Fibroblast of lung (primary cell): ENCODE data around the gene RAB43. TPM values are rescaled to one million over a fixed set of nuclear protein-coding genes. Genes with fewer than 3 reads are reported as not detected.
"Not testable (repeated sequence)": the region's sequence is repeated elsewhere in the genome, so short reads cannot be mapped to it uniquely, and the experiment has no call there.

Experiments
- DNase-seq, 2 donors: peaks; one replicate each; pipeline versions ENCODE4 v3.0.0 to v3.0.0-alpha.2; 2010; ENCODE audit warnings: low read depth in 2 of 2
- H2AFZ ChIP-seq: 2 replicates; pipeline ENCODE4 v1.5.1; 2012; ENCODE audit warnings: low read length, control low read depth, inconsistent platforms
- H3K27ac ChIP-seq: 2 replicates; pipeline ENCODE4 v1.5.1; 2011; ENCODE audit warnings: low read length, control low read depth; ENCODE audit not compliant: insufficient read depth
- H3K27me3 ChIP-seq: 2 replicates; pipeline ENCODE4 v1.5.1; 2011; ENCODE audit warnings: mild to moderate bottlenecking, low read length; ENCODE audit not compliant: control insufficient read depth, insufficient read depth
- H3K36me3 ChIP-seq: 2 replicates; pipeline ENCODE4 v1.5.1; 2011; ENCODE audit warnings: low read length; ENCODE audit not compliant: control insufficient read depth, insufficient read depth
- H3K4me1 ChIP-seq: 2 replicates; pipeline ENCODE4 v1.5.1; 2011; ENCODE audit warnings: low read length; ENCODE audit not compliant: control insufficient read depth, insufficient read depth; ENCODE audit errors: extremely low read depth
- H3K4me2 ChIP-seq: 2 replicates; pipeline ENCODE4 v1.5.1; 2011; ENCODE audit warnings: low read length, control low read depth; ENCODE audit not compliant: insufficient read depth; ENCODE audit errors: extremely low read depth
- H3K4me3 ChIP-seq, 4 experiments: fragments of 200-600 bp in 1 of 4; sonication (generic) in 1 of 4; replicated peaks in 1 of 4; 2 replicates each; pipeline ENCODE4 v1.5.1; 2011 to 2016; ENCODE audit warnings: low read length in 4 of 4, low read depth in 3 of 4, mild to moderate bottlenecking in 3 of 4, control low read depth in 2 of 4, inconsistent platforms in 1 of 4, mixed read lengths in 1 of 4; ENCODE audit not compliant: insufficient read depth in 1 of 4; ENCODE audit errors: control extremely low read depth in 1 of 4
- H3K79me2 ChIP-seq: 2 replicates; pipeline ENCODE4 v1.5.1; 2012; ENCODE audit warnings: mild to moderate bottlenecking, low read length, inconsistent platforms; ENCODE audit not compliant: control insufficient read depth, insufficient read depth
- H3K9ac ChIP-seq: 2 replicates; pipeline ENCODE4 v1.5.1; 2011; ENCODE audit warnings: mild to moderate bottlenecking, low read length, control low read depth; ENCODE audit not compliant: insufficient read depth
- H3K9me3 ChIP-seq: 2 replicates; pipeline ENCODE4 v1.5.1; 2012; ENCODE audit warnings: low read depth, low read length; ENCODE audit not compliant: control insufficient read depth, insufficient read depth
- H4K20me1 ChIP-seq: 2 replicates; pipeline ENCODE4 v1.5.1; 2011; ENCODE audit warnings: low read length; ENCODE audit not compliant: control insufficient read depth, insufficient read depth; ENCODE audit errors: extremely low read depth
- CTCF ChIP-seq, 2 donors: IDR thresholded peaks in 1 of 2; conservative IDR thresholded peaks in 1 of 2; 1 replicate in 1 of 2; 2 replicates in 1 of 2; pipeline ENCODE4 v1.5.1; 2011 to 2012; ENCODE audit warnings: low read length in 2 of 2, control low read depth in 1 of 2, inconsistent platforms in 1 of 2, low read depth in 1 of 2, mild to moderate bottlenecking in 1 of 2
- EZH2 ChIP-seq: IDR thresholded peaks from 2 replicates; pipeline ENCODE4 v1.5.1; 2012; ENCODE audit warnings: low read length, control low read depth, mild to moderate bottlenecking; ENCODE audit errors: missing control alignments
- polyA plus RNA-seq, 2 donors: library from polyadenylated mRNA; depleted of rRNA in 1 of 2; stranded (reverse) in 1 of 2; unstranded in 1 of 2; fragments of >200 nt; gene quantifications; 2 replicates each; pipeline ENCODE4 v1.2.1, GENCODE V29; 2011 to 2012; ENCODE audit warnings: missing spikeins in 1 of 2
- total RNA-seq: library from RNA; depleted of rRNA; stranded (reverse); fragments of >200 nt; gene quantifications from 2 replicates; pipeline ENCODE4 v1.2.1, GENCODE V29; 2014

RAB43 gene
- total and polyA plus RNA-seq, 2 donors (not counting 1 experiment from before 2014, with no cell fraction given): 5.7 to 21.5 TPM

- Histone ChIP-seq H3K36me3 (no peaks in the 10 kb centered on the region), H3K4me1 (no peaks in the 10 kb centered on the region), H3K27ac (no peak overlapping the region), H3K79me2 (no peaks in the 10 kb centered on the region), H3K9me3 (no peaks in the 10 kb centered on the region), H3K27me3 (peaks cover 8% of the 10 kb centered on the region), H3K4me2 (no peak overlapping the region), H3K4me3 (peak overlapping the region in 1 of 4 experiments; percentile 36), H2AFZ (no peak overlapping the region), H3K9ac (no peak overlapping the region), H4K20me1 (no peaks in the 10 kb centered on the region)
- no peak for TF ChIP-seq CTCF (conservative IDR thresholded peaks at IDR 0.05 in 1 of 2, IDR thresholded peaks at IDR 0.05 in 1 of 2; ENCODE audit: low read depth in 1 of 2, low read length in 2 of 2)
- no peak for TF ChIP-seq EZH2
- peak in 1 of 2 donors; percentile 42 for DNase-seq
These were observed 53.2 kb downstream of the RAB43 start for GRCh38 chr3:129068291-129068886.

GRCh38 chr3:129067719-129068118, 53.9 kb downstream of the RAB43 start:
- H3K4me2 ChIP-seq, H2AFZ ChIP-seq: not testable (repeated sequence)

GRCh38 chr3:129065720-129066073, 55.9 kb downstream of the RAB43 start:
- no peak for DNase-seq
- no peaks in the 10 kb centered on the region for H3K36me3 ChIP-seq
- TF ChIP-seq CTCF (conservative IDR thresholded peaks at IDR 0.05 in 1 of 2, IDR thresholded peaks at IDR 0.05 in 1 of 2; ENCODE audit: low read depth in 1 of 2, low read length in 2 of 2) (no peak), EZH2 (no peak)
- H3K4me3 ChIP-seq: no peak overlapping the region
- no peak overlapping the region for H3K9ac ChIP-seq
- no peaks in the 10 kb centered on the region for H3K9me3 ChIP-seq
- no peaks in the 10 kb centered on the region for H4K20me1 ChIP-seq
- H3K27me3 ChIP-seq: peaks cover 8% of the 10 kb centered on the region
- no peak overlapping the region for H2AFZ ChIP-seq
- H3K4me2 ChIP-seq: no peak overlapping the region
- H3K4me1 ChIP-seq: no peaks in the 10 kb centered on the region
- no peaks in the 10 kb centered on the region for H3K79me2 ChIP-seq
- no peak overlapping the region for H3K27ac ChIP-seq

More at GRCh38 chr3:129067719-129068118, 53.9 kb downstream of the RAB43 start:
- not testable (repeated sequence) for H4K20me1 ChIP-seq, H3K9ac ChIP-seq, H3K27ac ChIP-seq, H3K79me2 ChIP-seq, H3K4me1 ChIP-seq, DNase-seq, H3K27me3 ChIP-seq, H3K9me3 ChIP-seq, H3K36me3 ChIP-seq, H3K4me3 ChIP-seq
